GM06990 (cell line): Measurements from ENCODE around the gene FAM53B.

Experiments used
- DNase-seq: peaks from one replicate; pipeline ENCODE4 v3.0.0-alpha.2; 2011; ENCODE audit not compliant: insufficient read length; ENCODE audit errors: extremely low read depth
- H3K27me3 ChIP-seq: replicated peaks from 2 replicates; pipeline ENCODE4 v1.6.0; 2011; ENCODE audit warnings: low read length; ENCODE audit not compliant: control insufficient read depth, insufficient read depth
- H3K36me3 ChIP-seq: 2 replicates; pipeline ENCODE4 v1.5.1; 2011; ENCODE audit warnings: low read length; ENCODE audit not compliant: control insufficient read depth, insufficient read depth
- H3K4me3 ChIP-seq: replicated peaks from 2 replicates; pipeline ENCODE4 v1.5.1; 2011; ENCODE audit warnings: low read depth, mild to moderate bottlenecking, control low read depth, low read length
- CTCF ChIP-seq: IDR thresholded peaks from 2 replicates; pipeline ENCODE4 v1.5.1; 2011; ENCODE audit warnings: low read length, control low read depth, mild to moderate bottlenecking, inconsistent platforms; ENCODE audit not compliant: insufficient read depth, poor library complexity, severe bottlenecking

Gene FAM53B

GRCh38 chr10:124652200-124652599 lies 92.0 kb downstream of the FAM53B start:
- no peak for DNase-seq
- no peaks in the 10 kb centered on the region; the same call in none of the 2 replicates for H3K36me3 ChIP-seq

GRCh38 chr10:124651402-124651891 lies 92.7 kb downstream of the FAM53B start:
- DNase-seq, result no peak
- Histone ChIP-seq H3K36me3 (no peaks in the 10 kb centered on the region; the same call in none of the 2 replicates), H3K27me3 (no peaks in the 10 kb centered on the region), H3K4me3 (no peak overlapping the region)
- no peak for TF ChIP-seq CTCF

More at GRCh38 chr10:124652200-124652599, 92.0 kb downstream of the FAM53B start:
- no peak overlapping the region for H3K4me3 ChIP-seq
- H3K27me3 ChIP-seq, result no peaks in the 10 kb centered on the region
- no peak for TF ChIP-seq CTCF

GRCh38 chr10:124650820-124651401 lies 93.3 kb downstream of the FAM53B start:
- H3K4me3 ChIP-seq, result no peak overlapping the region
- no peaks in the 10 kb centered on the region for H3K27me3 ChIP-seq
- TF ChIP-seq CTCF, result no peak
- H3K36me3 ChIP-seq, result no peaks in the 10 kb centered on the region; the same call in none of the 2 replicates
- DNase-seq, result no peak

- DNase-seq, result no peak
- Histone ChIP-seq H3K27me3 (no peaks in the 10 kb centered on the region), H3K36me3 (no peaks in the 10 kb centered on the region; the same call in none of the 2 replicates), H3K4me3 (no peak overlapping the region)
- TF ChIP-seq CTCF, result no peak
Measured at GRCh38 chr10:124650263-124650662, 93.9 kb downstream of the FAM53B start.

GRCh38 chr10:124649214-124649613 lies 95.0 kb downstream of the FAM53B start:
- DNase-seq, result no peak
- TF ChIP-seq CTCF, result no peak
- Histone ChIP-seq H3K4me3 (no peak overlapping the region), H3K27me3 (no peaks in the 10 kb centered on the region), H3K36me3 (no peaks in the 10 kb centered on the region; the same call in 1 of the 2 replicates)
